ENCODE data around the gene NME4.

GRCh38 chr16:363110-363765 lies 33.8 kb upstream of the NME4 start:
- TF ChIP-seq, protein P1, sequence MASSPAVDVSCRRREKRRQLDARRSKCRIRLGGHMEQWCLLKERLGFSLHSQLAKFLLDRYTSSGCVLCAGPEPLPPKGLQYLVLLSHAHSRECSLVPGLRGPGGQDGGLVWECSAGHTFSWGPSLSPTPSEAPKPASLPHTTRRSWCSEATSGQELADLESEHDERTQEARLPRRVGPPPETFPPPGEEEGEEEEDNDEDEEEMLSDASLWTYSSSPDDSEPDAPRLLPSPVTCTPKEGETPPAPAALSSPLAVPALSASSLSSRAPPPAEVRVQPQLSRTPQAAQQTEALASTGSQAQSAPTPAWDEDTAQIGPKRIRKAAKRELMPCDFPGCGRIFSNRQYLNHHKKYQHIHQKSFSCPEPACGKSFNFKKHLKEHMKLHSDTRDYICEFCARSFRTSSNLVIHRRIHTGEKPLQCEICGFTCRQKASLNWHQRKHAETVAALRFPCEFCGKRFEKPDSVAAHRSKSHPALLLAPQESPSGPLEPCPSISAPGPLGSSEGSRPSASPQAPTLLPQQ (tag by site-specific recombination; IDR thresholded peaks at IDR 0.05), result no peak
- no peak for TF ChIP-seq ZNF292 (tag by site-specific recombination; IDR thresholded peaks at IDR 0.05; ENCODE audit: borderline replicate concordance, low read depth)
- TF ChIP-seq MYNN (tag by site-specific recombination; IDR thresholded peaks at IDR 0.05; ENCODE audit: borderline replicate concordance), result no peak
- TF ChIP-seq, protein P2, sequence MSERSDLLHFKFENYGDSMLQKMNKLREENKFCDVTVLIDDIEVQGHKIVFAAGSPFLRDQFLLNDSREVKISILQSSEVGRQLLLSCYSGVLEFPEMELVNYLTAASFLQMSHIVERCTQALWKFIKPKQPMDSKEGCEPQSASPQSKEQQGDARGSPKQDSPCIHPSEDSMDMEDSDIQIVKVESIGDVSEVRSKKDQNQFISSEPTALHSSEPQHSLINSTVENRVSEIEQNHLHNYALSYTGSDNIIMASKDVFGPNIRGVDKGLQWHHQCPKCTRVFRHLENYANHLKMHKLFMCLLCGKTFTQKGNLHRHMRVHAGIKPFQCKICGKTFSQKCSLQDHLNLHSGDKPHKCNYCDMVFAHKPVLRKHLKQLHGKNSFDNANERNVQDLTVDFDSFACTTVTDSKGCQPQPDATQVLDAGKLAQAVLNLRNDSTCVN (tag by site-specific recombination; optimal IDR thresholded peaks at IDR 0.05), result no peak
- TF ChIP-seq ZNF747 (tag by site-specific recombination; IDR thresholded peaks at IDR 0.05), result no peak
- no peak for TF ChIP-seq ZNF280C (tag by site-specific recombination; IDR thresholded peaks at IDR 0.05)
